Measurements from ENCODE around the gene F9. TPM values are rescaled to one million over a fixed set of nuclear protein-coding genes. Genes with fewer than 3 reads are reported as not detected.

Gene F9
- not detected in 2 replicates for total RNA-seq

DNA sequence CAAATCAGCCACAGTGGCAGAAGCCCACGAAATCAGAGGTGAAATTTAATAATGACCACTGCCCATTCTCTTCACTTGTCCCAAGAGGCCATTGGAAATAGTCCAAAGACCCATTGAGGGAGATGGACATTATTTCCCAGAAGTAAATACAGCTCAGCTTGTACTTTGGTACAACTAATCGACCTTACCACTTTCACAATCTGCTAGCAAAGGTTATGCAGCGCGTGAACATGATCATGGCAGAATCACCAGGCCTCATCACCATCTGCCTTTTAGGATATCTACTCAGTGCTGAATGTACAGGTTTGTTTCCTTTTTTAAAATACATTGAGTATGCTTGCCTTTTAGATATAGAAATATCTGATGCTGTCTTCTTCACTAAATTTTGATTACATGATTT is at the start of gene F9:
Gene F9 (plus strand): TSS at position 190 of the 400 bp plus-strand sequence. CDS start 26 bp downstream, at position 216.

Other genes with a start within 250 kb of the F9 start
- under 0.01 TPM in 1 of 2 replicates, not detected in the other for gene MCF2, start 177.4 kb downstream of the F9 start, total RNA-seq